SH-SY5Y (cell line): ENCODE results near the gene RPN2.

ENCODE experiments used
- GATA2 ChIP-seq: IDR thresholded peaks from 2 replicates; pipeline ENCODE4 v1.6.1; 2011; ENCODE audit warnings: mild to moderate bottlenecking, low read depth, low read length
- GATA3 ChIP-seq: IDR thresholded peaks from 2 replicates; pipeline ENCODE4 v1.6.1; 2011; ENCODE audit warnings: low read depth, mild to moderate bottlenecking, low read length, moderate library complexity

DNA sequence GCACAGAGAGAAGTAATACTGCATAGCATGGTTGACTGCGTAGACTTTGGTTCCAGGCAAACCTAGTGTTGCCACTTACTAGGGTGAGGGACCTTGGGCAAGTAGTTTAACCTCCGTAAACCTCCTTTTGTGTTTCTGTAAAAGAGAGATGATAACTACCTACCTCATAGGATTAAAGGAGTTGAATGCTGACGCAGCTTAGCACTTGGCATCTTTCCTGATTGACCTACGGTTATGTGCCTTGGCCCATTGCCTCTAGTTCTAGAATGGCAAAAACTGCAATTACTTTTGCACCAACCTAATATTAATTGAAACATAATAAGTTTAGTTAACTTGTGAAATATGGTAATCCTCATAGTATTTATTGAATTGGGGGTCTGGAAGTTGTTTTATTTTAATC, 63.4 kb downstream of the RPN2 start:
- TF ChIP-seq GATA3 (no peak), GATA2 (no peak)
